GM18868 (cell line): Measurements from ENCODE around the gene BAK1.

Experiments
- ATAC-seq: cut with Tn5 transposase; IDR thresholded peaks from one replicate; pipeline ENCODE4 v1.9.1; 2021; ENCODE audit warnings: mild to moderate bottlenecking, moderate library complexity; ENCODE audit not compliant: unreplicated experiment

BAK1 gene

GRCh38 chr6:33579828-33580714 lies at the start of gene BAK1:
Gene BAK1, minus strand, starts transcription at chr6:33580276. Its CDS starts 2,672 bp downstream, at chr6:33577604.
- ATAC-seq = peak; percentile 95

GRCh38 chr6:33628401-33628964 lies 48.4 kb upstream of the BAK1 start:
- ATAC-seq = no peak

- no peak for ATAC-seq
Measured at GRCh38 chr6:33627876-33628275, 47.8 kb upstream of the BAK1 start.

- ATAC-seq = no peak
Measured at GRCh38 chr6:33624856-33625255, 44.8 kb upstream of the BAK1 start.

- ATAC-seq = no peak
Measured at GRCh38 chr6:33623895-33624381, 43.9 kb upstream of the BAK1 start.

- no peak for ATAC-seq
Measured at GRCh38 chr6:33622456-33623431, 42.7 kb upstream of the BAK1 start.

GRCh38 chr6:33621711-33622388 lies 41.8 kb upstream of the BAK1 start:
- ATAC-seq = peak; percentile 11

- ATAC-seq = peak; percentile 71
Measured at GRCh38 chr6:33620856-33621710, 41.0 kb upstream of the BAK1 start, which contains the start of gene ITPR3. Gene ITPR3, plus strand, starts transcription at chr6:33621322. Its CDS starts 281 bp downstream, at chr6:33621603.

GRCh38 chr6:33620158-33620855 lies 40.2 kb upstream of the BAK1 start:
- ATAC-seq = no peak

- no peak for ATAC-seq
Measured at GRCh38 chr6:33619166-33619840, 39.2 kb upstream of the BAK1 start.

- ATAC-seq = no peak
Measured at GRCh38 chr6:33616913-33617312, 36.8 kb upstream of the BAK1 start.

GRCh38 chr6:33616113-33616512 lies 36.0 kb upstream of the BAK1 start:
- no peak for ATAC-seq

GRCh38 chr6:33613795-33614168 lies 33.7 kb upstream of the BAK1 start:
- no peak for ATAC-seq

GRCh38 chr6:33613146-33613794 lies 33.2 kb upstream of the BAK1 start:
- ATAC-seq = no peak

GRCh38 chr6:33610779-33611732 lies 31.0 kb upstream of the BAK1 start:
- no peak for ATAC-seq

- ATAC-seq = no peak
Measured at GRCh38 chr6:33610067-33610466, 30.0 kb upstream of the BAK1 start.

GRCh38 chr6:33609528-33609927 lies 29.5 kb upstream of the BAK1 start:
- ATAC-seq = no peak
